Heart left ventricle (tissue), 13 donors: ENCODE data around the gene B4GALT2.

Experiments
- POLR2A ChIP-seq, 2 donors: fragments of 450-650 bp; IDR thresholded peaks; one replicate each; pipeline ENCODE4 v1.6.1; 2017; ENCODE audit warnings: antibody characterized with exemption in 2 of 2, mild to moderate bottlenecking in 2 of 2, moderate library complexity in 2 of 2
- TF ChIP-seq, protein P1 (sequence below), 12 donors: fragments of 200-600 bp; sonication (generic) in 4 of 12; IDR thresholded peaks; one replicate each; pipeline versions ENCODE4 v1.5.0 to v1.8.0; 2018 to 2022; ENCODE audit warnings: antibody characterized with exemption in 12 of 12, mild to moderate bottlenecking in 5 of 12
- donor health status: ischemic (EF 13 %, LVEDD 7.1; RV severe dilation, severe dysfunction).
- donor health status: DM: no; HTN: yes; CAD: no.
- donor health status: DM: no; HTN: no; CAD: no.
- donor health status: ischemic (EF 25% LVEDD 6.9; RV normal size, moderate dysfunction).
- donor health status: ischemic (EF 25% LVEDD 5.7; RV mildly dilated, moderate dysfunction).
- donor health status: ischemic (EF 35%, LVEDD 5.7; RV mildly dilated, moderate dysfunction).
- donor health status: nonischemic (EF 11% LVEDD 7.7; RV severe dilation, severe dysfunction).
- donor health status: DM: yes; HTN: yes; CAD: no.
- donor health status: PGD.
- donor health status: ischemic (EF 29% LVEDD 5.4; RV normal size, mild dysfunction).
- donor health status: nonischemic (EF 23%, LVEDD 6.1; RV moderate dilation, normal function).

DNA sequence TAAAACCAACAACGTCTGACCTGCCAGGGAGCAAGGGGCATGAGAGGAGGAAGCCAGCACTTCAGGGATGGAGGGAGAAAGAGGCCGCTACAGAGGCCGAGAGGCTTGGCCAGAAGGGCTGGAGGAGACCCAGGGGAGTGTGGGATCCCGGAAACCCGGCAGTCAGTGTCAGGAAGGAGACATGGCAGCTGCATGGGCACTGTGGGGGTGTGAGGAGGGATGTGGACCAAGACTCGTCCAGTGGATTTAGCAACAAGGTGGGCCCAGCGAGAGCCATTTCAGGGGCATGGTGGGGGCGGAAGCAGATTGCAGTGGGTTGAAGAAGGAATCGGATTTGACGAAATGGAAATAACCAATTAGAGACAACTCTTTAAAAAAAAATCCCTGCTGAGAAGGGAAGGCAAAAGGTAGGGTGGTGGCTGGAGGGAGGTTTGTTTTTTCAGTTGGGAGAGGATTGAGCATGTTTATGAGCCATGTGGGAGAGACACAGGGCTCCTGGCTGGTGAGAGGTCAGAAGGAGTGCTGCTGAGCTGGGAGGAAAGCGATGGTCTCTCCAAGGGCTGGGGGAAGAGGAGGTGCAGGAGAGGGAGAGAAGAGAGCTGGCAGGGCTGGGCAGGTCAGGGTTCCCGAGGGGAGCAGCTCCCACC lies 4.4 kb downstream of the B4GALT2 start:
- TF ChIP-seq, protein P1, sequence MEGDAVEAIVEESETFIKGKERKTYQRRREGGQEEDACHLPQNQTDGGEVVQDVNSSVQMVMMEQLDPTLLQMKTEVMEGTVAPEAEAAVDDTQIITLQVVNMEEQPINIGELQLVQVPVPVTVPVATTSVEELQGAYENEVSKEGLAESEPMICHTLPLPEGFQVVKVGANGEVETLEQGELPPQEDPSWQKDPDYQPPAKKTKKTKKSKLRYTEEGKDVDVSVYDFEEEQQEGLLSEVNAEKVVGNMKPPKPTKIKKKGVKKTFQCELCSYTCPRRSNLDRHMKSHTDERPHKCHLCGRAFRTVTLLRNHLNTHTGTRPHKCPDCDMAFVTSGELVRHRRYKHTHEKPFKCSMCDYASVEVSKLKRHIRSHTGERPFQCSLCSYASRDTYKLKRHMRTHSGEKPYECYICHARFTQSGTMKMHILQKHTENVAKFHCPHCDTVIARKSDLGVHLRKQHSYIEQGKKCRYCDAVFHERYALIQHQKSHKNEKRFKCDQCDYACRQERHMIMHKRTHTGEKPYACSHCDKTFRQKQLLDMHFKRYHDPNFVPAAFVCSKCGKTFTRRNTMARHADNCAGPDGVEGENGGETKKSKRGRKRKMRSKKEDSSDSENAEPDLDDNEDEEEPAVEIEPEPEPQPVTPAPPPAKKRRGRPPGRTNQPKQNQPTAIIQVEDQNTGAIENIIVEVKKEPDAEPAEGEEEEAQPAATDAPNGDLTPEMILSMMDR (IDR thresholded peaks at IDR 0.05) = no peak
- no peak for TF ChIP-seq POLR2A (IDR thresholded peaks at IDR 0.05)
